ENCODE data around the gene UNC79. TPM values are rescaled to one million over a fixed set of nuclear protein-coding genes. Genes with fewer than 3 reads are reported as not detected.

UNC79 gene
- total RNA-seq, 1 experiment from 2014 or later = 0.05 TPM

GRCh38 chr14:93727039-93727740 lies 296.5 kb downstream of the UNC79 start:
- ATAC-seq = no peak

DNA sequence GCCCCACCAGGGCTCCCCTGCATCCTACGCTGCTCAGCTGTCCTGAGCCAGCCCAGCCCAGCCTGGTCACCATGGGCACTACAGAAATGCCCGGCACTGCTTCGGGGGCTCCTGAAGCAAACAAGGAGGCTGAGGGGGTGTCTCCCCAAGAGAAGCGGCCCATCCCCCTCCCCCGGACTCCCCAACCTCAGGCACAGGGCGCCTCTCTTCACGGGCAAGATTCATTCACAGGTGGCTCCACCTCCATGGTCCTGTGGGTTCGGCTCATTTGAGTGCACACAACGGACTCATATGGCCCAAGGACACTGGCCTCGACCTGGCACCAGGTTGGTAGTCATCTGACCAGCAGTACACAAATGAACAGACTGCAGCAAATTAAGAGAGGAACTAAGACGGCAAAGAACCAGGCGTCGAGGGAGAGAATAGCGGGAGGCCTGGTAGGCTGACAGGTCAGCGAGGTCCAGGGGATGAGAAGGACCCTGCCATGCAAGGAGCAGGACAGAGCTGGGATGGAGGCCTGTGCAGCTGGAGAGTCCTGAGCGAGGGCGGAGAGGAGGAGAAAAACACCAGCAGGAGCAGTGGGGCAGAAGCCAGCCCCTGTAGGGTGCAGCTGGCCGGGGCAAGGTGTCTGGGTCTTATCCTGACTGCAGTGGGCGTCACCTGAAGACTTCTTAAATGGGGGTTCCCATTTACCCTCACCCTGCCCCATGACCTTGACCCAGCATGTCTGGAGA lies 297.3 kb downstream of the UNC79 start:
- no peaks in the 10 kb centered on the region for H3K4me1 ChIP-seq (ENCODE audit: control insufficient read depth, insufficient read depth, low read length)
- in situ Hi-C loops (cut with HindIII; ENCODE audit: low pct_unique_long_range_greater_than_20kb, low sequenced_read_pairs) = no loop called here
- H3K27me3 ChIP-seq (ENCODE audit: control insufficient read depth, insufficient read depth, low read length) = no peaks in the 10 kb centered on the region
- CTCF ChIA-PET = no interaction called here
- no peaks in the 10 kb centered on the region for H3K36me3 ChIP-seq (ENCODE audit: control insufficient read depth, insufficient read depth, low read length)
- intact Hi-C loops (cut with micrococcal nuclease; ENCODE audit: unreplicated experiment) = no loop called here
- TF ChIP-seq TCF7L2 (IDR thresholded peaks at IDR 0.05; ENCODE audit: low read depth, low read length) (no peak), POLR2AphosphoS5 (IDR thresholded peaks at IDR 0.05; ENCODE audit: low read depth, low read length) (no peak), SIN3A (IDR thresholded peaks at IDR 0.05; ENCODE audit: borderline replicate concordance, insufficient read depth, low read depth, low read length) (no peak)
- TF ChIP-seq, protein P1, sequence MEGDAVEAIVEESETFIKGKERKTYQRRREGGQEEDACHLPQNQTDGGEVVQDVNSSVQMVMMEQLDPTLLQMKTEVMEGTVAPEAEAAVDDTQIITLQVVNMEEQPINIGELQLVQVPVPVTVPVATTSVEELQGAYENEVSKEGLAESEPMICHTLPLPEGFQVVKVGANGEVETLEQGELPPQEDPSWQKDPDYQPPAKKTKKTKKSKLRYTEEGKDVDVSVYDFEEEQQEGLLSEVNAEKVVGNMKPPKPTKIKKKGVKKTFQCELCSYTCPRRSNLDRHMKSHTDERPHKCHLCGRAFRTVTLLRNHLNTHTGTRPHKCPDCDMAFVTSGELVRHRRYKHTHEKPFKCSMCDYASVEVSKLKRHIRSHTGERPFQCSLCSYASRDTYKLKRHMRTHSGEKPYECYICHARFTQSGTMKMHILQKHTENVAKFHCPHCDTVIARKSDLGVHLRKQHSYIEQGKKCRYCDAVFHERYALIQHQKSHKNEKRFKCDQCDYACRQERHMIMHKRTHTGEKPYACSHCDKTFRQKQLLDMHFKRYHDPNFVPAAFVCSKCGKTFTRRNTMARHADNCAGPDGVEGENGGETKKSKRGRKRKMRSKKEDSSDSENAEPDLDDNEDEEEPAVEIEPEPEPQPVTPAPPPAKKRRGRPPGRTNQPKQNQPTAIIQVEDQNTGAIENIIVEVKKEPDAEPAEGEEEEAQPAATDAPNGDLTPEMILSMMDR (IDR thresholded peaks at IDR 0.05) = no peak
- TF ChIP-seq, protein P2, sequence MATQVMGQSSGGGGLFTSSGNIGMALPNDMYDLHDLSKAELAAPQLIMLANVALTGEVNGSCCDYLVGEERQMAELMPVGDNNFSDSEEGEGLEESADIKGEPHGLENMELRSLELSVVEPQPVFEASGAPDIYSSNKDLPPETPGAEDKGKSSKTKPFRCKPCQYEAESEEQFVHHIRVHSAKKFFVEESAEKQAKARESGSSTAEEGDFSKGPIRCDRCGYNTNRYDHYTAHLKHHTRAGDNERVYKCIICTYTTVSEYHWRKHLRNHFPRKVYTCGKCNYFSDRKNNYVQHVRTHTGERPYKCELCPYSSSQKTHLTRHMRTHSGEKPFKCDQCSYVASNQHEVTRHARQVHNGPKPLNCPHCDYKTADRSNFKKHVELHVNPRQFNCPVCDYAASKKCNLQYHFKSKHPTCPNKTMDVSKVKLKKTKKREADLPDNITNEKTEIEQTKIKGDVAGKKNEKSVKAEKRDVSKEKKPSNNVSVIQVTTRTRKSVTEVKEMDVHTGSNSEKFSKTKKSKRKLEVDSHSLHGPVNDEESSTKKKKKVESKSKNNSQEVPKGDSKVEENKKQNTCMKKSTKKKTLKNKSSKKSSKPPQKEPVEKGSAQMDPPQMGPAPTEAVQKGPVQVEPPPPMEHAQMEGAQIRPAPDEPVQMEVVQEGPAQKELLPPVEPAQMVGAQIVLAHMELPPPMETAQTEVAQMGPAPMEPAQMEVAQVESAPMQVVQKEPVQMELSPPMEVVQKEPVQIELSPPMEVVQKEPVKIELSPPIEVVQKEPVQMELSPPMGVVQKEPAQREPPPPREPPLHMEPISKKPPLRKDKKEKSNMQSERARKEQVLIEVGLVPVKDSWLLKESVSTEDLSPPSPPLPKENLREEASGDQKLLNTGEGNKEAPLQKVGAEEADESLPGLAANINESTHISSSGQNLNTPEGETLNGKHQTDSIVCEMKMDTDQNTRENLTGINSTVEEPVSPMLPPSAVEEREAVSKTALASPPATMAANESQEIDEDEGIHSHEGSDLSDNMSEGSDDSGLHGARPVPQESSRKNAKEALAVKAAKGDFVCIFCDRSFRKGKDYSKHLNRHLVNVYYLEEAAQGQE (IDR thresholded peaks at IDR 0.05; ENCODE audit: insufficient read depth in 1 of 2, low read depth in 2 of 2, low read length in 1 of 2) = no peak
- no TSS peak for BruUV-seq (replicated peaks)
- no peak overlapping the region for H3K4me3 ChIP-seq (ENCODE audit: low read depth in 2 of 2, low read length in 2 of 2)
- no peaks in the 10 kb centered on the region for H3K9me3 ChIP-seq (ENCODE audit: control insufficient read depth, insufficient read depth, low read depth, low read length)
- no peak for DNase-seq (ENCODE audit: low read depth, low spot score)
- no peak overlapping the region for H3K27ac ChIP-seq (ENCODE audit: low read length)
- ATAC-seq = no peak
- POLR2A ChIA-PET = no interaction called here

More at GRCh38 chr14:93727039-93727740, 296.5 kb downstream of the UNC79 start:
- in situ Hi-C loops (cut with HindIII; ENCODE audit: low pct_unique_long_range_greater_than_20kb, low sequenced_read_pairs) (no loop called here), intact Hi-C loops (cut with micrococcal nuclease; ENCODE audit: unreplicated experiment) (no loop called here)
- H3K4me1 ChIP-seq (ENCODE audit: control insufficient read depth, insufficient read depth, low read length) = no peaks in the 10 kb centered on the region
- no peak for DNase-seq (ENCODE audit: low read depth, low spot score)
- BruUV-seq (replicated peaks) = no TSS peak
- H3K27ac ChIP-seq (ENCODE audit: low read length) = no peak overlapping the region
- CTCF ChIA-PET = no interaction called here
- no peak for TF ChIP-seq TCF7L2 (IDR thresholded peaks at IDR 0.05; ENCODE audit: low read depth, low read length)
- TF ChIP-seq, protein P1 (IDR thresholded peaks at IDR 0.05) = no peak
- no peak for TF ChIP-seq SIN3A (IDR thresholded peaks at IDR 0.05; ENCODE audit: borderline replicate concordance, insufficient read depth, low read depth, low read length)
- no peak for TF ChIP-seq POLR2AphosphoS5 (IDR thresholded peaks at IDR 0.05; ENCODE audit: low read depth, low read length)
- TF ChIP-seq, protein P2 (IDR thresholded peaks at IDR 0.05; ENCODE audit: insufficient read depth in 1 of 2, low read depth in 2 of 2, low read length in 1 of 2) = no peak
- H3K9me3 ChIP-seq (ENCODE audit: control insufficient read depth, insufficient read depth, low read depth, low read length) = no peaks in the 10 kb centered on the region
- H3K36me3 ChIP-seq (ENCODE audit: control insufficient read depth, insufficient read depth, low read length) = no peaks in the 10 kb centered on the region
- H3K4me3 ChIP-seq (ENCODE audit: low read depth in 2 of 2, low read length in 2 of 2) = no peak overlapping the region
- no peaks in the 10 kb centered on the region for H3K27me3 ChIP-seq (ENCODE audit: control insufficient read depth, insufficient read depth, low read length)
- POLR2A ChIA-PET = no interaction called here
